Sigmoid colon (tissue), 4 donors: ENCODE measurements around the gene SUOX.

Source experiments
- EP300 ChIP-seq, 4 donors: sonication (generic); formaldehyde crosslinking; IDR thresholded peaks; one replicate each; pipeline ENCODE4 v1.6.1; 2017; ENCODE audit warnings: antibody characterized with exemption in 4 of 4
- POLR2A ChIP-seq, 2 donors: fragments of 450-650 bp; IDR thresholded peaks; one replicate each; pipeline ENCODE4 v1.6.1; 2016; ENCODE audit warnings: antibody characterized with exemption in 2 of 2, mild to moderate bottlenecking in 2 of 2, moderate library complexity in 2 of 2
- POLR2AphosphoS5 ChIP-seq, 4 donors: sonication (generic); formaldehyde crosslinking; IDR thresholded peaks; one replicate each; pipeline ENCODE4 v1.6.1; 2017; ENCODE audit warnings: antibody characterized with exemption in 4 of 4
- TF ChIP-seq, protein P1 (sequence below), 4 experiments: fragments of 450-650 bp in 3 of 4; fragments of 200-600 bp in 1 of 4; IDR thresholded peaks; one replicate each; pipeline ENCODE4 v1.5.1; 2016 to 2019; ENCODE audit warnings: antibody characterized with exemption in 4 of 4, mild to moderate bottlenecking in 3 of 4, moderate library complexity in 2 of 4

DNA sequence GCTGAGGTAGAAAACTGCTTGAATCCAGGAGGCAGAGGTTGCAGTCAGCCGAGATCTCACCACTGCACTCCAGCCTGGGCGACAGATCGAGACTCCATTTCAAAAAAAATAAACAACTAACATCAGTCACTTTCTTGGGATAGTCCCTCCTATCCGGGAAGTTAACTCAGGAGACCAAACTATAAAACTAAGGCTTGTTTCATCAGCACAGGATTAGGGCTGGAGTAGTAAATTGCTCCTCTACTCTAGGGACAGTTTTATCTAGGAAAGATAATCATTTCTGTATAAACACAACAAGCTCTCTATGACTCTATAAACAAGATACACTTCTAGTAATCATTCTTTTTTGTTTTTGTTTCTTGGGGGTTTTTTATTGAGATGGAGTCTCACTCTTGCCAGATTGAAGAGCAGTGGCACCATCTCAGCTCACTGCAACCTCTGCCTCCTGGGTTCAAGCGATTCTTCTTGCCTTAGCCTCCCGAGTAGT, 56.4 kb downstream of the SUOX start:
- TF ChIP-seq, protein P1, sequence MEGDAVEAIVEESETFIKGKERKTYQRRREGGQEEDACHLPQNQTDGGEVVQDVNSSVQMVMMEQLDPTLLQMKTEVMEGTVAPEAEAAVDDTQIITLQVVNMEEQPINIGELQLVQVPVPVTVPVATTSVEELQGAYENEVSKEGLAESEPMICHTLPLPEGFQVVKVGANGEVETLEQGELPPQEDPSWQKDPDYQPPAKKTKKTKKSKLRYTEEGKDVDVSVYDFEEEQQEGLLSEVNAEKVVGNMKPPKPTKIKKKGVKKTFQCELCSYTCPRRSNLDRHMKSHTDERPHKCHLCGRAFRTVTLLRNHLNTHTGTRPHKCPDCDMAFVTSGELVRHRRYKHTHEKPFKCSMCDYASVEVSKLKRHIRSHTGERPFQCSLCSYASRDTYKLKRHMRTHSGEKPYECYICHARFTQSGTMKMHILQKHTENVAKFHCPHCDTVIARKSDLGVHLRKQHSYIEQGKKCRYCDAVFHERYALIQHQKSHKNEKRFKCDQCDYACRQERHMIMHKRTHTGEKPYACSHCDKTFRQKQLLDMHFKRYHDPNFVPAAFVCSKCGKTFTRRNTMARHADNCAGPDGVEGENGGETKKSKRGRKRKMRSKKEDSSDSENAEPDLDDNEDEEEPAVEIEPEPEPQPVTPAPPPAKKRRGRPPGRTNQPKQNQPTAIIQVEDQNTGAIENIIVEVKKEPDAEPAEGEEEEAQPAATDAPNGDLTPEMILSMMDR (IDR thresholded peaks at IDR 0.05), result no peak
- TF ChIP-seq POLR2AphosphoS5 (IDR thresholded peaks at IDR 0.05), result no peak
- no peak for TF ChIP-seq POLR2A (IDR thresholded peaks at IDR 0.05)
- TF ChIP-seq EP300 (IDR thresholded peaks at IDR 0.05), result no peak
